ENCODE measurements around the gene SLMAP. TPM values are rescaled to one million over a fixed set of nuclear protein-coding genes. Genes with fewer than 3 reads are reported as not detected.
A peak's percentile ranks its signal among the peaks of the same experiment; 100 is the strongest.

The SLMAP gene
- total and polyA plus RNA-seq, 2 of the 13 experiments (the other 11 are each of a cell fraction or from before 2014, with no cell fraction given) = 24.0 to 48.3 TPM

DNA sequence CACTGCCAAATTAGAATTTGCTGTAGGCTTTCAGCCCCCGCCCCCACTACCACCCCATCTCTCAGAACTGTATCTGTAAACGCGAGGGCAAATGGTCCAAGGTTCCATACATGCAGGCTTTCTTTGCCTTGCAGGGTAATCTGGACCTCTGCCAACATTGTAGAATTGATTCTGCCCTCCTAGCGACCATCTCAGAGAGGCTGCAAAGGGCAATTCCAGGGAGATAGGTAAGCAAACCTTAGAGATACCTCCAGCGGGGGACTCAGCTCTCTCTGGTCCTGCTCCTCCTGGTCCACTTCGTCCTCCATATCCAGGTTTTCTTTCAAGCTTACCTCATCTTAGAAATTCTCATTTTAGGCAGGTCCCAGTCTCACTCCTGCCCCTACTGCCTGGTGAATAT, 64.4 kb downstream of the SLMAP start (continued):
- TF ChIP-seq, protein P1, sequence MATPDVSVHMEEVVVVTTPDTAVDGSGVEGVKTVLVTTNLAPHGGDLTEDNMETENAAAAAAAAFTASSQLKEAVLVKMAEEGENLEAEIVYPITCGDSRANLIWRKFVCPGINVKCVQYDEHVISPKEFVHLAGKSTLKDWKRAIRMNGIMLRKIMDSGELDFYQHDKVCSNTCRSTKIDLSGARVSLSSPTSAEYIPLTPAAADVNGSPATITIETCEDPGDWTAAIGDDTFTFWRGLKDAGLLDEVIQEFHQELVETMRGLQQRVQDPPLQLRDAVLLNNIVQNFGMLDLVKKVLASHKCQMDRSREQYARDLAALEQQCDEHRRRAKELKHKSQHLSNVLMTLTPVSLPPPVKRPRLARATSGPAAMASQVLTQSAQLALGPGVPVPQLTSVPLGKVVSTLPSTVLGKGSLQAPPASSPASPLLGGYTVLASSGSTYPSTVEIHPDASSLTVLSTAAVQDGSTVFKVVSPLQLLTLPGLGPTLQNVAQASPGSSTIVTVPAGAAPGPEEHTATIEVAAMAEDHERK (CRISPR knock-in tag; IDR thresholded peaks at IDR 0.05; ENCODE audit: low read depth) = no peak
- TF ChIP-seq, protein P2, sequence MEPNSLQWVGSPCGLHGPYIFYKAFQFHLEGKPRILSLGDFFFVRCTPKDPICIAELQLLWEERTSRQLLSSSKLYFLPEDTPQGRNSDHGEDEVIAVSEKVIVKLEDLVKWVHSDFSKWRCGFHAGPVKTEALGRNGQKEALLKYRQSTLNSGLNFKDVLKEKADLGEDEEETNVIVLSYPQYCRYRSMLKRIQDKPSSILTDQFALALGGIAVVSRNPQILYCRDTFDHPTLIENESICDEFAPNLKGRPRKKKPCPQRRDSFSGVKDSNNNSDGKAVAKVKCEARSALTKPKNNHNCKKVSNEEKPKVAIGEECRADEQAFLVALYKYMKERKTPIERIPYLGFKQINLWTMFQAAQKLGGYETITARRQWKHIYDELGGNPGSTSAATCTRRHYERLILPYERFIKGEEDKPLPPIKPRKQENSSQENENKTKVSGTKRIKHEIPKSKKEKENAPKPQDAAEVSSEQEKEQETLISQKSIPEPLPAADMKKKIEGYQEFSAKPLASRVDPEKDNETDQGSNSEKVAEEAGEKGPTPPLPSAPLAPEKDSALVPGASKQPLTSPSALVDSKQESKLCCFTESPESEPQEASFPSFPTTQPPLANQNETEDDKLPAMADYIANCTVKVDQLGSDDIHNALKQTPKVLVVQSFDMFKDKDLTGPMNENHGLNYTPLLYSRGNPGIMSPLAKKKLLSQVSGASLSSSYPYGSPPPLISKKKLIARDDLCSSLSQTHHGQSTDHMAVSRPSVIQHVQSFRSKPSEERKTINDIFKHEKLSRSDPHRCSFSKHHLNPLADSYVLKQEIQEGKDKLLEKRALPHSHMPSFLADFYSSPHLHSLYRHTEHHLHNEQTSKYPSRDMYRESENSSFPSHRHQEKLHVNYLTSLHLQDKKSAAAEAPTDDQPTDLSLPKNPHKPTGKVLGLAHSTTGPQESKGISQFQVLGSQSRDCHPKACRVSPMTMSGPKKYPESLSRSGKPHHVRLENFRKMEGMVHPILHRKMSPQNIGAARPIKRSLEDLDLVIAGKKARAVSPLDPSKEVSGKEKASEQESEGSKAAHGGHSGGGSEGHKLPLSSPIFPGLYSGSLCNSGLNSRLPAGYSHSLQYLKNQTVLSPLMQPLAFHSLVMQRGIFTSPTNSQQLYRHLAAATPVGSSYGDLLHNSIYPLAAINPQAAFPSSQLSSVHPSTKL (CRISPR knock-in tag; IDR thresholded peaks at IDR 0.05) = no peak; the same call in 1 of the 2 replicates
- TF ChIP-seq ZNF790 (CRISPR knock-in tag; IDR thresholded peaks at IDR 0.05; ENCODE audit: borderline replicate concordance) = no peak
- no peak for TF ChIP-seq GLI4 (CRISPR knock-in tag; IDR thresholded peaks at IDR 0.05; ENCODE audit: borderline replicate concordance)
- TF ChIP-seq, protein P3, sequence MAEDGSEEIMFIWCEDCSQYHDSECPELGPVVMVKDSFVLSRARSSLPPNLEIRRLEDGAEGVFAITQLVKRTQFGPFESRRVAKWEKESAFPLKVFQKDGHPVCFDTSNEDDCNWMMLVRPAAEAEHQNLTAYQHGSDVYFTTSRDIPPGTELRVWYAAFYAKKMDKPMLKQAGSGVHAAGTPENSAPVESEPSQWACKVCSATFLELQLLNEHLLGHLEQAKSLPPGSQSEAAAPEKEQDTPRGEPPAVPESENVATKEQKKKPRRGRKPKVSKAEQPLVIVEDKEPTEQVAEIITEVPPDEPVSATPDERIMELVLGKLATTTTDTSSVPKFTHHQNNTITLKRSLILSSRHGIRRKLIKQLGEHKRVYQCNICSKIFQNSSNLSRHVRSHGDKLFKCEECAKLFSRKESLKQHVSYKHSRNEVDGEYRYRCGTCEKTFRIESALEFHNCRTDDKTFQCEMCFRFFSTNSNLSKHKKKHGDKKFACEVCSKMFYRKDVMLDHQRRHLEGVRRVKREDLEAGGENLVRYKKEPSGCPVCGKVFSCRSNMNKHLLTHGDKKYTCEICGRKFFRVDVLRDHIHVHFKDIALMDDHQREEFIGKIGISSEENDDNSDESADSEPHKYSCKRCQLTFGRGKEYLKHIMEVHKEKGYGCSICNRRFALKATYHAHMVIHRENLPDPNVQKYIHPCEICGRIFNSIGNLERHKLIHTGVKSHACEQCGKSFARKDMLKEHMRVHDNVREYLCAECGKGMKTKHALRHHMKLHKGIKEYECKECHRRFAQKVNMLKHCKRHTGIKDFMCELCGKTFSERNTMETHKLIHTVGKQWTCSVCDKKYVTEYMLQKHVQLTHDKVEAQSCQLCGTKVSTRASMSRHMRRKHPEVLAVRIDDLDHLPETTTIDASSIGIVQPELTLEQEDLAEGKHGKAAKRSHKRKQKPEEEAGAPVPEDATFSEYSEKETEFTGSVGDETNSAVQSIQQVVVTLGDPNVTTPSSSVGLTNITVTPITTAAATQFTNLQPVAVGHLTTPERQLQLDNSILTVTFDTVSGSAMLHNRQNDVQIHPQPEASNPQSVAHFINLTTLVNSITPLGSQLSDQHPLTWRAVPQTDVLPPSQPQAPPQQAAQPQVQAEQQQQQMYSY (CRISPR knock-in tag; IDR thresholded peaks at IDR 0.05) = peak; percentile 97
- TF ChIP-seq KDM2A (CRISPR knock-in tag; IDR thresholded peaks at IDR 0.05; ENCODE audit: borderline replicate concordance, low read depth) = no peak
- no peak for TF ChIP-seq BORCS8-MEF2B (CRISPR knock-in tag; IDR thresholded peaks at IDR 0.05)
- no peak for TF ChIP-seq ZNF460 (CRISPR knock-in tag; IDR thresholded peaks at IDR 0.05; ENCODE audit: borderline replicate concordance)
- no peak for TF ChIP-seq CC2D1A (CRISPR knock-in tag; IDR thresholded peaks at IDR 0.05)
- no peak for TF ChIP-seq NR3C1 (CRISPR knock-in tag; IDR thresholded peaks at IDR 0.05)
- no peak for TF ChIP-seq ZNF773 (CRISPR knock-in tag; IDR thresholded peaks at IDR 0.05; ENCODE audit: borderline replicate concordance)
- TF ChIP-seq FOSL2 (CRISPR knock-in tag; IDR thresholded peaks at IDR 0.05) = no peak
- no peak for TF ChIP-seq YY1 (IDR thresholded peaks at IDR 0.05; ENCODE audit: insufficient read depth, insufficient replicate concordance, low read depth, low read length)
- no peak for TF ChIP-seq HOXA7 (CRISPR knock-in tag; IDR thresholded peaks at IDR 0.05)
- TF ChIP-seq, protein P4, sequence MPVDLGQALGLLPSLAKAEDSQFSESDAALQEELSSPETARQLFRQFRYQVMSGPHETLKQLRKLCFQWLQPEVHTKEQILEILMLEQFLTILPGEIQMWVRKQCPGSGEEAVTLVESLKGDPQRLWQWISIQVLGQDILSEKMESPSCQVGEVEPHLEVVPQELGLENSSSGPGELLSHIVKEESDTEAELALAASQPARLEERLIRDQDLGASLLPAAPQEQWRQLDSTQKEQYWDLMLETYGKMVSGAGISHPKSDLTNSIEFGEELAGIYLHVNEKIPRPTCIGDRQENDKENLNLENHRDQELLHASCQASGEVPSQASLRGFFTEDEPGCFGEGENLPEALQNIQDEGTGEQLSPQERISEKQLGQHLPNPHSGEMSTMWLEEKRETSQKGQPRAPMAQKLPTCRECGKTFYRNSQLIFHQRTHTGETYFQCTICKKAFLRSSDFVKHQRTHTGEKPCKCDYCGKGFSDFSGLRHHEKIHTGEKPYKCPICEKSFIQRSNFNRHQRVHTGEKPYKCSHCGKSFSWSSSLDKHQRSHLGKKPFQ (CRISPR knock-in tag; IDR thresholded peaks at IDR 0.05; ENCODE audit: insufficient replicate concordance) = no peak
- TF ChIP-seq U2AF2 (IDR thresholded peaks at IDR 0.05; ENCODE audit: low read depth, low read length) = no peak
- no peak for TF ChIP-seq MYC (CRISPR knock-in tag; IDR thresholded peaks at IDR 0.05; ENCODE audit: borderline replicate concordance)
